Measurements from ENCODE around the gene PSMB11. TPM values are rescaled to one million over a fixed set of nuclear protein-coding genes. Genes with fewer than 3 reads are reported as not detected.
A peak's percentile ranks its signal among the peaks of the same experiment; 100 is the strongest.
"Not testable (repeated sequence)": the region's sequence is repeated elsewhere in the genome, so short reads cannot be mapped to it uniquely, and the experiment has no call there.

PSMB11 gene
- total and polyA plus RNA-seq, 12 donors: not detected

DNA sequence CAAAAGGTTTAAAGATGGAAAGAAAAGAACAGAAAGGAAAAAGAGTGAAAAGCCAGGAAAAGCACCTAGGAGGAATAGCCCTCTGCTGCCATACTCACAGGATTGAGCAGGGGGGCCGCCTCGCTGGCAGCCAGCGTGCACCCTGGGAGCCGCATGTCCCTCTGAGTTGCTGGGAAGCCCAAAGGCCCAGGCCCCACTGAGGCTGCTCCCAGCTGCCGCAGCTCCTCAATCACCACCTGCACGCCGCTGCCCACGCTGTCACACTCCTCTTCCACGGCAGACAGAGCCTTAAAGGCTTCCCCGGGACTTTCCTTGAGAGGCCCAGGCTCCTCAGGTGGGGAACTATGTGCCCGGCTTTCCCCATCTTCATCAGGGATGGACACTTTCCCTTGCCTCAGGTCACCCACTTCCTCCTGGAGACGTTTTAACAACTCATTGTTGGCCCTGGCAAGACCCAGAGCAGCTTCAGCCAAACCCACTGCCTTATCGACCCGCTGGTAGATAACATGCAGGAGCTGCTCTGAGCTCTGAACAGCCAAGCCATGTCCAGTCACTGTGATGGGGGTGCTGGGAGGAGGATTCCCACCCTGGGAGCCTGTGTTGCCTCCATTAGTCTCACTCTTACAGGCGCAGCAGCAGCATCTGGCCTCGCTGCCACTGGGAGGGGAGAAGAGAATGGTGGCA lies 43.5 kb upstream of the PSMB11 start:
- peaks cover 3 to 25% (median 8%) of the 10 kb centered on the region in 9 donors for H3K4me1 ChIP-seq
- H3K4me3 ChIP-seq: no peak overlapping the region
- intact Hi-C loops (cut with DNase I): loop anchor here in 1 of 10 donors (5.0 kb wide), 1 partner anchor 54 kb away; no protein-coding TSS in a partner anchor
- peak in 5 of 8 donors; percentile 23 to 58 (median 55) for ATAC-seq
- H3K9me3 ChIP-seq: no peaks in the 10 kb centered on the region
- H3K27me3 ChIP-seq: no peaks in the 10 kb centered on the region
- TF ChIP-seq CTCF (IDR thresholded peaks at IDR 0.05): no peak
- 67 to 79% methylated on average over 16 of the region's 16 CpGs for WGBS, 2 donors
- peaks cover 0 to 14% (median 0%) of the 10 kb centered on the region in 9 donors for H3K36me3 ChIP-seq
- H3K27ac ChIP-seq: no peak overlapping the region
- no peak for DNase-seq

- 95% methylated on average over 2 of the region's 2 CpGs for WGBS, 2 donors
- no peaks in the 10 kb centered on the region for H3K9me3 ChIP-seq
- H3K27me3 ChIP-seq: no peaks in the 10 kb centered on the region
- ATAC-seq (no peak), DNase-seq (no peak)
- H3K27ac ChIP-seq: no peak overlapping the region
- TF ChIP-seq CTCF (IDR thresholded peaks at IDR 0.05): no peak
- peaks cover 0 to 10% (median 0%) of the 10 kb centered on the region in 9 donors for H3K36me3 ChIP-seq
- H3K4me3 ChIP-seq: no peak overlapping the region
- peaks cover 3 to 18% (median 7%) of the 10 kb centered on the region in 9 donors for H3K4me1 ChIP-seq
- intact Hi-C loops (cut with DNase I): no loop called here
Observed at GRCh38 chr14:23000860-23001259, 41.2 kb upstream of the PSMB11 start.

DNA sequence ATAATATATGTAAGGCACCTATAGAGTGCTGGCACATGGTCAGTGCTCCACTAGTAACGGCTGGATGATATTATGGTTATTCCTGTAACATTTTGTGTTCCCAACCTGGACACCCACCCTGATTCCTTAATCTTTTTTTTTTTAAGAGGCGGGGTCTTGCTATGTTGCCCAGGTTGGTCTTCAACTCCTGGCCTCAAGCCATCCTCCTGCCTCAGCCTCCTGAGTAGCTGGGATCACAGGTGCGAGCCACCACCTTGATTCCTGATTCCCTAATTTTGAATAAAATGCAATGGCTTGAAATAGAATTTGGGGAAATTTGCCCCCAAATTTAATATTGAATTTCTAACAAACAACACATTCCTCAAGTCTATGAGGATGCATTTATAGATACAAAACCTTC lies 39.4 kb upstream of the PSMB11 start:
- DNase-seq (no peak), ATAC-seq (no peak)
- Histone ChIP-seq H3K27me3 (no peaks in the 10 kb centered on the region), H3K27ac (no peak overlapping the region), H3K4me3 (no peak overlapping the region), H3K36me3 (peaks cover 0 to 10% (median 0%) of the 10 kb centered on the region in 9 donors), H3K4me1 (peaks cover 4 to 28% (median 18%) of the 10 kb centered on the region in 9 donors), H3K9me3 (no peaks in the 10 kb centered on the region)
- no peak for TF ChIP-seq CTCF (IDR thresholded peaks at IDR 0.05)
- intact Hi-C loops (cut with DNase I): no loop called here
- WGBS, 2 donors: 95 to 97% methylated on average over 3 of the region's 3 CpGs

DNA sequence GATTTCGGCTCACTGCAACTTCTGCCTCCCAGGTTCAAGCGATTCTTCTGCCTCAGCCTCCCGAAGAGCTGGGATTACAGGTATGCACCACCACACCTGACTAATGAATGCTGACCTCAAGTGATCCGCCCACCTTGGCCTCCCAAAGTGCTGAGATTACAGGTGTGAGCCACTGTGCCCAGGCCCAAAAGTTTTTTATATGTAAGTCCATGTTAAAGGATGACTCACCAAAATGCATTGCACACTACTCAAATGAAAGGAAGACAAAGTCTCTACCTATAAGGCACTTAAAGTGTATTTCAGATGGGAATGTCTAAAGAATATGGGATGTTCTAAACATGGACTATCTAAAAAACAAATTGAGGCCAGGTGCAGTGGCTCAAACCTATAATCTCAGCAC lies 37.7 kb upstream of the PSMB11 start:
- DNase-seq; ATAC-seq; intact Hi-C loops (cut with DNase I); H3K4me3 ChIP-seq; H3K9me3 ChIP-seq; H3K36me3 ChIP-seq; H3K27me3 ChIP-seq; H3K27ac ChIP-seq: not testable (repeated sequence)
- peaks cover 3 to 32% (median 19%) of the 10 kb centered on the region in 9 donors for H3K4me1 ChIP-seq
- WGBS, 2 donors: 97 to 98% methylated on average over 4 of the region's 4 CpGs
